ENCODE results near the gene SKA2.
"Not testable (repeated sequence)": the region's sequence is repeated elsewhere in the genome, so short reads cannot be mapped to it uniquely, and the experiment has no call there.

Gene SKA2

GRCh38 chr17:59093702-59094231 lies 61.2 kb downstream of the SKA2 start:
- no peak for DNase-seq

DNA sequence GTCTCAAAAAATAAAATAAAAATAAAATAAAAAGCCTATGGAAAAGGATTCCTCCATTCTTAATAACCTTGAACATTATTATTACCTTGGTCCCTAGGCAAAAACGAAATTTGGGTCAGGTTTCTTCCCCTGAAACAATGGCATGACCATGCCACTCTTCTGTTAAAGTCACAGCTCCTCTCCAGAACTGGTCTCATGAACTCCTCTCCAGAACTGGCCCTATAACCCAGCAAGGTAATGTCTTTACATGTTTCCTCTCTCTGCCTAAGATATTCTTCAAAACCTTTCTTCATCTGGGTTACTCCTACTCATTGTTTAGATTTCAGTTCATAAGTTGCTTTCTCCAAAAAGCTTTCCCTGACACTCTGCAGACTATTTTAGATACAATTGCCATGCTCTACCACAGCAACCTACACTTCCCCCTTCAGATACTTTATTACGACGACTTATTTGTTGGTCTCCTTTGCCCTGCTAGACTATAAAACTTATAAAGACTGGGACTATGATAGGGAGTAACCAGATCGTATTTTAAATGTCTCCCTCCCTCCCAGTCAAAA lies 61.8 kb downstream of the SKA2 start:
- DNase-seq: no peak

DNA sequence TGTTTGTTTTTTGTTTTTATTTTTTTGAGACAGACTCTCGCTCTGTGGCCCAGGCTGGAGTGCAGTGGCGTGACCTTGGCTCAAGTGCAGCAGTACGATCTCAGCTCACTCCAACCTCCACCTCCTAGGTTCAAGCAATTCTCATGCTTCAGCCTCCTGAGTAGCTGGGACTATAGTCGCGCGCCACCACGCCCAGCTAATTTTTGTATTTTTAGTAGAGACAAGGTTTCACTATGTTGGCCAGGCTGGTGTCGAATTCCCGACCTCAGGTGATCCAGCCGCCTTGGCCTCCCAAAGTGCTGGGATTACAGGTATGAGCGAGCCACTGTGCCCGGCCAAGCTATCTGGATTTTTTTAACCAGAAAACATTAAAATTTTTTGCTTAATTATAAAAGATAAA lies 64.4 kb downstream of the SKA2 start:
- DNase-seq: not testable (repeated sequence)

DNA sequence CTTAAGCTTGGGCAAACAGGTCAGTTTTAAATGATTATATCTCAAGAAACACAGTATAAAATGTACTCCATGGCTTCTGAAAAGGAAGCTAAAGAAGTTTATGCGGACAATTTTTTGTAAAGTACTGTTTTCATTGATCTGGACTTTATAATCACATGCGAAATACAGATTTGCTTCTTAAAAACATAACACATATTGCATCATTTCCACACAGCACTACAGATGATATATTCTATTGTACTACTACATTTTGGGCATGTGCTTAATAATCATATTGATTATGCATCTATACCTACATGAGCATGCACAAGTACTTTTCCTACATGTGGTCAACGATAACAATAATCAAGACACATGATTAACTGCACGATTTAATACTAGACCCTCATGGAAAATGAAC lies 70.8 kb downstream of the SKA2 start:
- DNase-seq: no peak

DNA sequence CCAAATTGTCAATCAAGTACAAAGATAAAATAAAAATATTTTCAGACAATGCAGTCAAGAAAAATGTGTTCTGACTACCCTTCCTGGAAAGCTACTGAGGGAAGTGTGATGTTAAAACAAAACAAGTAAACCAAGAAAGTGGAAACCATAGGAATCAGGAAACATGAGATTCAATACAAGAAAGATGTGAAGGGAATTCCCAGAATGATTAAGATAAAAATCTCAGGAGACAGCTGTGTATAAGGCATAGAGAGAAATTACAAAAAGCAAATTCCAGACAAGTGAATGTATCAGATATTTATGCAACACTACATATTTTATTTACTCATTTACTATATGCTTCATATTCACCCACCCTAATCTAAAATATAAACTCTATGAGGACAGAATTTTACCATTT lies 80.5 kb downstream of the SKA2 start:
- no peak for DNase-seq

DNA sequence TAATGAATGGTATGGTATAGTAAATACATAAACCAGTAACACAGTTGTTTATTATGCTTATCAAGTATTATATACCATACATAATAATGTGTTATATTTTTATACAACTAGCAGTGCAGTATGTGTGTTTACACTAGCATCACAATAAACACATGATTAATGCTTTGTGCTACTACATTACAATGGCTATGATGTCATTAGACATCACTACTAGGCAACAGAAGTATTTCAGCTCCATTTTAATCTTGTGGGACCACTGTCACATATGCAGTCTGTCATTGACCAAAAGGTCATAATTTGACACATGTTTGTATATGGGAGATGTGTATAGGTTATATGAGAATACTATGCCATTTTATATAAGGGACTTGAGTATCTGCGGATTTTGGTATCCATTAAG lies 81.0 kb downstream of the SKA2 start:
- no peak for DNase-seq

DNA sequence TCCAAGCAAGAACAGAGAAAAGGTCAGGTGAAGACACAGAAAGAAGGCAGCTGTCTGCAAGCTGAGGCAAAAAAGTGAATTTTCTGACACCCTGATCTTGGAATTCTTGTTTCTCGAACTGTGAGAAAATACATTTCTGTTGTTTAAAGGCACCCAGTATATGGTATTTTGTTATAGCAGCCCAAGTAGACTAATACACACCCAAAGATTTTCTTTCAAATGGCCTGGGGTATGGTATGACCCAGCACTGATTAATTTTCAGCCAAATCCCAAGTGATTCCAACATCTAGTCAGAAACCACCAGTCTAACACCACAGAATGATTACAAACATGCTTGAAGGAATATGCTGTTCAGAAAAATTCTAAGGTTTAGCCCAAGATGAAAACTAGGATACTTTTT lies 85.1 kb downstream of the SKA2 start:
- no peak for DNase-seq

- DNase-seq: no peak
Observed at GRCh38 chr17:59067756-59068155, 87.2 kb downstream of the SKA2 start.

DNA sequence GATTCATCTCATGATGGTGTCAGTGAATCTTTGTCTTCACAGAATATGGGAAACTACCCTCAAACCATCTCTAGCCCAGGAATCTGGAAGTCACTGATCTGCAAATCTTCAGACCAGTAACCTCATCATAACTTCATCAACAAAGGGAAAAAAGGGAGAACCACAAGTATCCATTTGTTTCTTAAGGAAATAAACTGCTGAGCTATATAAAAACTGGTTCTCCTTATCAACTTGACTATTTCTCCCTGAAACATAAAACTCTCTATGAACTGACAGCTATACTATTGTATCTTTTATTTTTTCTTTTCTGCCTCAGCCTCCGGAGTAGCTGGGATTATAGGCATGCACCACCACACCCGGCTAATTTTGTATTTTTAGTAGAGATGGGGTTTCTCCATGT lies 87.6 kb downstream of the SKA2 start:
- no peak for DNase-seq

DNA sequence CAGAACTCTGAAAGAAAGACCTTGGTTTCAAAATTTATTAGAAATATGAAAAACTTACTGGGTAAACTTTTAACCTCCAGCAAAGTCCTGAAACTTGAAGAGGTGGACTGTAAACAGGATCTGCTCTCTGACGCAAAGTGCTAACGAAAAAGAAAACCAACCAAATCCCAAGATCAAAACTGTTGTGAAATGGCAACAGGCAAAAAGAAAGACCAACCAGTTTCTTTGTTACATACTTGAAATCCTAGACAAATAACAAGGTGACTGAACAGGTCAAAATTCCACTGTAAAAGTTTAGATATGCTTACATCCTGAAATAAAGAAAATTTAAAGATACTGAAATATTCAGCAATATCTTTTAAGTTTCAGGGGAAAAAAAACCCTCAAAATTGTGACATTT lies 92.5 kb downstream of the SKA2 start:
- no peak for DNase-seq
